ENCODE results near the gene CCDC170. TPM values are rescaled to one million over a fixed set of nuclear protein-coding genes. Genes with fewer than 3 reads are reported as not detected.

Gene CCDC170
- total and polyA plus RNA-seq, 9 of the 15 experiments (the other 6 are each of a cell fraction or from before 2014, with no cell fraction given) = 0.01 to 0.18 (median 0.05) TPM; not detected in 6

DNA sequence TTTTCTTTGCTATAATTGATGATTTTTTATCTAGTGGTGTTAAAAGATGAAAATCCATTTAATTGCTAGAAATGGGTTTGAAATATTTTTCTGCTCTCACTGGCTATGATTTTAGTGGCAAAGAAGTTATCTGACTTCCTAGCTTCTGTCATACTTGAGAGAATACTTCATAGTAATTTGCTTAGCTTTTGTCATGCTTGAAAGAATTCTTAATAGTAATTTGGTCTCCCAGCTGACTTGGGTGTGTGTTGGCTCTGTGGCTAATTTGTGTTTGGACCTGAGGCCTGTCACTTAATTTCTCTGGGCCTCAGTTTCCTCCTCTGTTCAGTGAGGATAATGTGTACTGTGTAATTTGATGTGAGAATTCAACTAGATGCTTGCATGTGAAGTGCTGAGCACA, 29.1 kb upstream of the CCDC170 start:
- Histone ChIP-seq H3K9me3 (replicated peaks; ENCODE audit: control insufficient read depth, insufficient read depth, low read depth, low read length) (no peaks in the 10 kb centered on the region), H2AFZ (ENCODE audit: low read depth, low read length) (no peak overlapping the region), H3K4me3 (no peak overlapping the region), H3K9ac (ENCODE audit: insufficient read depth in 1 of 2, low read depth in 2 of 2, low read length in 2 of 2) (no peak overlapping the region), H3K27ac (ENCODE audit: extremely low read depth, low read depth, low read length) (no peak overlapping the region), H3K4me2 (ENCODE audit: insufficient read depth, low read length) (no peak overlapping the region), H3K36me3 (ENCODE audit: control insufficient read depth, insufficient read depth, low read length) (peaks cover 66% of the 10 kb centered on the region; the same call in 2 of the 3 replicates), H3K9me1 (ENCODE audit: control insufficient read depth, insufficient read depth, low read length) (no peaks in the 10 kb centered on the region), H3K4me1 (replicated peaks in 1 of 2; ENCODE audit: control insufficient read depth in 2 of 2, insufficient read depth in 2 of 2, low read length in 2 of 2) (no peaks in the 10 kb centered on the region), H3K27me3 (ENCODE audit: control insufficient read depth in 2 of 2, insufficient read depth in 2 of 2, low read length in 2 of 2) (no peaks in the 10 kb centered on the region), H4K20me1 (replicated peaks; ENCODE audit: control insufficient read depth, insufficient read depth, low read length) (no peaks in the 10 kb centered on the region), H3K79me2 (ENCODE audit: control insufficient read depth, insufficient read depth, low read length) (no peaks in the 10 kb centered on the region)
- in situ Hi-C loops (cut with MboI) = no loop called here
- intact Hi-C loops (cut with micrococcal nuclease) = no loop called here
- BruUV-seq (replicated peaks) = no TSS peak
- CTCF ChIA-PET (ENCODE audit: low intra/inter-chr PET ratio) = no interaction called here
- DNase-seq (ENCODE audit: extremely low read depth in 1 of 4, low spot score in 3 of 4) = no peak
- TF ChIP-seq NR1H2 (CRISPR knock-in tag; IDR thresholded peaks at IDR 0.05) = no peak
- TF ChIP-seq, protein P1, sequence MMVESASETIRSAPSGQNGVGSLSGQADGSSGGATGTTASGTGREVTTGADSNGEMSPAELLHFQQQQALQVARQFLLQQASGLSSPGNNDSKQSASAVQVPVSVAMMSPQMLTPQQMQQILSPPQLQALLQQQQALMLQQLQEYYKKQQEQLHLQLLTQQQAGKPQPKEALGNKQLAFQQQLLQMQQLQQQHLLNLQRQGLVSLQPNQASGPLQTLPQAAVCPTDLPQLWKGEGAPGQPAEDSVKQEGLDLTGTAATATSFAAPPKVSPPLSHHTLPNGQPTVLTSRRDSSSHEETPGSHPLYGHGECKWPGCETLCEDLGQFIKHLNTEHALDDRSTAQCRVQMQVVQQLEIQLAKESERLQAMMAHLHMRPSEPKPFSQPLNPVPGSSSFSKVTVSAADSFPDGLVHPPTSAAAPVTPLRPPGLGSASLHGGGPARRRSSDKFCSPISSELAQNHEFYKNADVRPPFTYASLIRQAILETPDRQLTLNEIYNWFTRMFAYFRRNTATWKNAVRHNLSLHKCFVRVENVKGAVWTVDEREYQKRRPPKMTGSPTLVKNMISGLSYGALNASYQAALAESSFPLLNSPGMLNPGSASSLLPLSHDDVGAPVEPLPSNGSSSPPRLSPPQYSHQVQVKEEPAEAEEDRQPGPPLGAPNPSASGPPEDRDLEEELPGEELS (CRISPR knock-in tag; IDR thresholded peaks at IDR 0.05; ENCODE audit: borderline replicate concordance) = no peak
- no peak for TF ChIP-seq ELF2 (CRISPR knock-in tag; IDR thresholded peaks at IDR 0.05)
- TF ChIP-seq POU5F1 (IDR thresholded peaks at IDR 0.05; ENCODE audit: borderline replicate concordance, low read depth, low read length, partially characterized antibody) = no peak
- TF ChIP-seq, protein P2, sequence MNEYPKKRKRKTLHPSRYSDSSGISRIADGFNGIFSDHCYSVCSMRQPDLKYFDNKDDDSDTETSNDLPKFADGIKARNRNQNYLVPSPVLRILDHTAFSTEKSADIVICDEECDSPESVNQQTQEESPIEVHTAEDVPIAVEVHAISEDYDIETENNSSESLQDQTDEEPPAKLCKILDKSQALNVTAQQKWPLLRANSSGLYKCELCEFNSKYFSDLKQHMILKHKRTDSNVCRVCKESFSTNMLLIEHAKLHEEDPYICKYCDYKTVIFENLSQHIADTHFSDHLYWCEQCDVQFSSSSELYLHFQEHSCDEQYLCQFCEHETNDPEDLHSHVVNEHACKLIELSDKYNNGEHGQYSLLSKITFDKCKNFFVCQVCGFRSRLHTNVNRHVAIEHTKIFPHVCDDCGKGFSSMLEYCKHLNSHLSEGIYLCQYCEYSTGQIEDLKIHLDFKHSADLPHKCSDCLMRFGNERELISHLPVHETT (CRISPR knock-in tag; conservative IDR thresholded peaks at IDR 0.05 in 1 of 2, IDR thresholded peaks at IDR 0.05 in 1 of 2) = no peak
- POLR2A ChIA-PET = no interaction called here
- ATAC-seq = no peak
- no peak for FAIRE-seq
